NCI-H2196 treated with DMSO at 0.1 percent for 48 hours (cell line): ENCODE results near the gene FHIT.
"Not testable (repeated sequence)": the region's sequence is repeated elsewhere in the genome, so short reads cannot be mapped to it uniquely, and the experiment has no call there.

Source experiments
- DNase-seq: peaks from one replicate; lab custom pipeline; 2025; ENCODE audit not compliant: unreplicated experiment; lab: John Stamatoyannopoulos, UW

The FHIT gene

GRCh38 chr3:61065451-61066011, 185.7 kb downstream of the FHIT start:
- no peak for DNase-seq

- no peak for DNase-seq
These were observed 190.0 kb downstream of the FHIT start for GRCh38 chr3:61061092-61061723.

GRCh38 chr3:61060411-61060861, 190.8 kb downstream of the FHIT start:
- no peak for DNase-seq

GRCh38 chr3:61058836-61059235, 192.4 kb downstream of the FHIT start:
- no peak for DNase-seq

- DNase-seq, result no peak
These were observed 193.8 kb downstream of the FHIT start for GRCh38 chr3:61057464-61057863.

GRCh38 chr3:61055447-61055846, 195.8 kb downstream of the FHIT start:
- no peak for DNase-seq

- no peak for DNase-seq
These were observed 197.3 kb downstream of the FHIT start for GRCh38 chr3:61053781-61054496.

GRCh38 chr3:61052851-61053250, 198.4 kb downstream of the FHIT start:
- DNase-seq, result no peak

GRCh38 chr3:61051666-61052065, 199.6 kb downstream of the FHIT start:
- DNase-seq, result no peak

GRCh38 chr3:61045169-61045568, 206.1 kb downstream of the FHIT start:
- DNase-seq, result not testable (repeated sequence)

GRCh38 chr3:61043156-61043555, 208.1 kb downstream of the FHIT start:
- DNase-seq, result no peak

- no peak for DNase-seq
These were observed 210.6 kb downstream of the FHIT start for GRCh38 chr3:61040618-61041017.

- no peak for DNase-seq
These were observed 215.7 kb downstream of the FHIT start for GRCh38 chr3:61035573-61035972.

- DNase-seq, result no peak
These were observed 218.3 kb downstream of the FHIT start for GRCh38 chr3:61032991-61033390.

GRCh38 chr3:61031503-61031902, 219.7 kb downstream of the FHIT start:
- DNase-seq, result no peak

- no peak for DNase-seq
These were observed 220.7 kb downstream of the FHIT start for GRCh38 chr3:61030469-61031035.

GRCh38 chr3:61029194-61029593, 222.1 kb downstream of the FHIT start:
- DNase-seq, result no peak

GRCh38 chr3:61018807-61019206, 232.4 kb downstream of the FHIT start:
- no peak for DNase-seq

GRCh38 chr3:61017028-61017427, 234.2 kb downstream of the FHIT start:
- not testable (repeated sequence) for DNase-seq

GRCh38 chr3:61015859-61016258, 235.4 kb downstream of the FHIT start:
- no peak for DNase-seq

GRCh38 chr3:61015408-61015807, 235.8 kb downstream of the FHIT start:
- no peak for DNase-seq

- DNase-seq, result no peak
These were observed 242.3 kb downstream of the FHIT start for GRCh38 chr3:61008998-61009380.
